Measurements from ENCODE around the gene TTC38.

The TTC38 gene

DNA sequence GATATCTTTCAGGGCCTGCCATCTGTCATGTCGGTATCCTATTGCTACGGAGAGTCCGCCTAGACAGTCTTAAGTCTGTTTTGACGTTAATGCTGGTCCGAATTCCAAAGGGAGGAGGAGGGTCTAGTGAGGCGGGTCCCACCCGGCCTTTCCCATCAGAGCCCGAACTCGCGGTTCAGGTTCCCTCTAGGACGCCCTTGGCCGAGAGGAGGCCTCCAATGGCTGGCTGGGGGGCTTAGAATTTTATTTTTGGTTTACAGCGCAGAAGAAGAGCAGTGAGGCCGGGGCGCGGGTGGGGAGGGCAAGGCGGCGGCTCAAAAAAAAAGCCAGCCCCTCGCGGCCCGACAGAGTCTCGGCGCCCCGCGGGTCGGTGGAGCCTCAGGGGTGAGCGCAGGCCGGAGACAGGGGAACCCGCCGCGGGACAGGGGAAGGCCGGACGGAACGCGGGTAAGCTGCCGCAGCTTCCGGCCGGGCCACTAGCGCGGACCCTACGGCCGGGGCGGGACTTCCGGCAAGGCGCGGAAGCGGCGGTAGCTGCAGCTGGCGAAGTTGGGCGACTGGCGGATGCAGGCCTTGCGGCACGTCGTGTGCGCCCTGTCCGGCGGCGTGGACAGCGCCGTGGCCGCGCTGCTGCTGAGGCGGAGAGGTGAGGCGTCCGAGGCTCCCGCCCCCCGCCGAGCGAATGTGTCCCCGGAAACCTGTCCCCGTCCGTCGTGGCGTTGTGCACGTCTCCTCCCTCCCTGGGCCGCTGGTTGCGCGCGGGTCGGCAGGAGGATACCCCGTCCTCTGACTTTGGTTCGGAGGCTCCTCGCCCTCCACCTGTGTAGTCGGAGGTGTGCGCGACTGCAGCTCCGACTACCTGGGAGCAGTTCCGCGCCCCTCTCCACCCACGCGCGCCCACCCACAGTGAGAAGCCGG lies 67.7 kb downstream of the TTC38 start, which contains the start of gene TRMU:
TRMU (plus strand) TSS at position 514 of the 918 bp plus-strand sequence; CDS start at position 565, 51 bp downstream.
- DNase-seq: peak; percentile 52

DNA sequence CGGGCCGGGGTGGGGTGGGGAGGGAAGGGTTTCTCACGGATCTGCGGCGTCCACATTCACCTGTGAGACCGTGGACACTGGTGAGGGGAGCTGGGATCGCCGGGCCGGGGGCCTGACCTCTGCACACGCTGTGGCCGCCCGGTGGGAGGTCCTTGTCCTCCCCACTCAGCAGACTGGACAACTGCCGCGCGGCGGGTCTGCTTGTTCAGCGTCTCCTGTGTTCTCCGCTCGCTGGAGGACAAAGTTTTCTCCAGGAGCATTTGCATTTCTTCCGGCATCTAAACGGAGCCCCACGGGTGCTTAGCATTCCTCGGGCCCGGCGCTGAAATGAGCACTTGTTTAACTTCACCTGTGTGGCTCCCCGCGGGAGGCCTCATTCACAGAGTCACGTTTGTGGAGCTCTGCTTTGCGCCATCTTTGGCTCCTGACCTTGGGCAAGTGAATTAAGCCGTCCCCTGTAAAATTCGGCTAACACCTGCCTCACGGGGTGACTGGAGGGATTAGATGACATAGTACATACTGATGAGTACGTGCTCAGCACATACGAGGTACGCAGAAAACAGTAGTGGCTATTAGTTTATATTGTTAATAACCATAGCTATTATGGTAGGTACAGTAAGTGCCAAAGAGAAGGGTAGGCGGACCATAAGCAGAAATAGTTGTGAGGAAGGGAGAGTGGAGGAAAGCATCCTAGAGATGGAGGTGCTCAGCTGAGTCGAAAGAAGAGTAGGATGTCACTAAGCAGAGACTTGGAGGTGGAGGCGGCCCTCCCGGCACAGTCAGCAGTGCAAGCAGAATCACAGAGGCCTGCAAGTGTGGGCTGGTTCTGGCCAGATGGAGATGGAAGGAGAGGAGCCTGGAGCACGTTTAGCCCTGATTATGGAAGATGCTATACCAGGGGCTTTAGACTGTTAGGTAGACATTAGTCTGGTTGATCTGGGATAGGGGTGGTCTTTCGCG lies 68.6 kb downstream of the TTC38 start:
- no peak for DNase-seq

DNA sequence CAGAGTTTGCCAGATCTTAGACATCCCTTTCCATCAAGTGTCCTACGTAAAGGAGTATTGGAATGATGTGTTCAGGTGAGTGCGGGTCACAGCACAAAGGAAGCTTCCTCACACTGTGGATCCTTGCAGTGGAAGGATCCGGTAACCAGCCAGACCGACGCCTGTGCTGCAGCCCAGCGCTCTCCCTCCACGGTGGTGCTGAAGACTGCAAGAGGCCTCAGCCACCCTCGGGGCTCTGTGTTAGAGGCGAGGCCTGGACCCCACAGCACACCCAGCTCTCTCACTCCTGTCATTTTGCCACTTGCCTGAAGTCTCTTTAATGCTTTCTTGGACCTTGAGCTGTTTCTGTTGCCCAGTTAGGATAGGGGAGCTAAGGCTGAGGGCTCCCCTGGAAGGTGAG lies 70.1 kb downstream of the TTC38 start:
- DNase-seq: no peak

DNA sequence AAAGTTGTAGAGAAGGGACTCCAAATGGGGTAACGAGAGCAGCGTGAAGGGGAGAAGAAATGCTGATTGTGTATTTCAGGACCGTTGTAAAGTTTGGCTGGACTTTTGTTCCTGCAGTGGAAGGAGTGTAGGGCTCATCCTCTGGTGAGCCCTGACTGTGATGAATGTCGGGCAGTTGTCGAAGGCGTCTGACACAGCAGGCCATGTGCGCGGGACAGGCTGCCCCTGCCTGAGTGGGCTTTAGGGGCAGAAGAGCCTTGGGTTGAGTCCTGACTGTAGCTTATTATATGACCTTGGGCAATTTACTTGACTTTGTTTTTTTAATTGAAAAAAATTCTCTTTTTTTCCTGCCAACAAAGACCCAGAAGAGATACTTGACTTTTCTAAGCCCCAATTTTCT lies 70.8 kb downstream of the TTC38 start:
- no peak for DNase-seq

GRCh38 chr22:46339956-46340355 lies 72.1 kb downstream of the TTC38 start:
- no peak for DNase-seq

GRCh38 chr22:46340676-46341075 lies 72.9 kb downstream of the TTC38 start:
- DNase-seq: no peak
